Testis (tissue), 3 donors: Measurements from ENCODE around the gene ANKRD33B. TPM values are rescaled to one million over a fixed set of nuclear protein-coding genes. Genes with fewer than 3 reads are reported as not detected.

ENCODE experiments used
- DNase-seq: peaks from one replicate; pipeline ENCODE4 v3.0.0-alpha.2; 2019
- H3K27ac ChIP-seq, 2 donors: fragments of 200-600 bp; sonication (generic); one replicate each; pipeline ENCODE4 v1.5.1; 2019
- H3K27me3 ChIP-seq: fragments of 200-600 bp; sonication (generic); one replicate; pipeline ENCODE4 v1.5.1; 2019
- H3K36me3 ChIP-seq: fragments of 200-600 bp; sonication (generic); one replicate; pipeline ENCODE4 v1.5.1; 2017; ENCODE audit warnings: low read depth; ENCODE audit errors: missing control alignments
- H3K4me1 ChIP-seq: fragments of 200-600 bp; sonication (generic); one replicate; pipeline ENCODE4 v1.5.1; 2019
- H3K4me3 ChIP-seq, 2 donors: fragments of 200-600 bp; sonication (generic); one replicate each; pipeline ENCODE4 v1.5.1; 2017 to 2019
- H3K9me3 ChIP-seq: fragments of 200-600 bp; sonication (generic); one replicate; pipeline ENCODE4 v1.5.1; 2017
- POLR2A ChIP-seq: fragments of 450-650 bp; IDR thresholded peaks from one replicate; pipeline ENCODE4 v1.6.1; 2017; ENCODE audit warnings: antibody characterized with exemption, mild to moderate bottlenecking, moderate library complexity
- WGBS, 2 donors: methylation state at CpG; one replicate each; pipeline ENCODE4 v1.1.5; 2018; 5-methylcytosine and 5-hydroxymethylcytosine counted together
- intact Hi-C: fragments of 100-400 bp; cut with DNase I; formaldehyde crosslinking; loops from one replicate; pipeline ENCODE4 v1.15.1; 2023; ENCODE audit warnings: low total_unique reads
- polyA plus RNA-seq: library from polyadenylated mRNA; stranded (reverse); fragments of 350-450 nt; fragmentation: Illumina TruSeq; extraction: RNeasy Lipid Tissue Mini Kit (QIAGEN cat#74804); gene quantifications from one replicate; pipeline ENCODE4 v1.2.3, GENCODE V29; 2014; ENCODE audit warnings: low read depth, low replicate concordance; ENCODE audit not compliant: insufficient read depth
- total RNA-seq, 2 donors: library from RNA; depleted of rRNA; stranded (reverse); fragments of >200 nt; gene quantifications; one replicate each; pipeline ENCODE4 v1.2.3, GENCODE V29; 2016
- TF ChIP-seq, protein P1 (sequence below), 3 experiments: fragments of 450-650 bp in 2 of 3; fragments of 200-600 bp in 1 of 3; sonication (generic) in 1 of 3; IDR thresholded peaks; one replicate each; pipeline ENCODE4 v1.5.1; 2016 to 2019; ENCODE audit warnings: antibody characterized with exemption in 3 of 3, mild to moderate bottlenecking in 2 of 3, moderate library complexity in 1 of 3

ANKRD33B gene
- total and polyA plus RNA-seq, 3 donors from 2014 or later: 3.7 to 5.8 (median 5.6) TPM

DNA sequence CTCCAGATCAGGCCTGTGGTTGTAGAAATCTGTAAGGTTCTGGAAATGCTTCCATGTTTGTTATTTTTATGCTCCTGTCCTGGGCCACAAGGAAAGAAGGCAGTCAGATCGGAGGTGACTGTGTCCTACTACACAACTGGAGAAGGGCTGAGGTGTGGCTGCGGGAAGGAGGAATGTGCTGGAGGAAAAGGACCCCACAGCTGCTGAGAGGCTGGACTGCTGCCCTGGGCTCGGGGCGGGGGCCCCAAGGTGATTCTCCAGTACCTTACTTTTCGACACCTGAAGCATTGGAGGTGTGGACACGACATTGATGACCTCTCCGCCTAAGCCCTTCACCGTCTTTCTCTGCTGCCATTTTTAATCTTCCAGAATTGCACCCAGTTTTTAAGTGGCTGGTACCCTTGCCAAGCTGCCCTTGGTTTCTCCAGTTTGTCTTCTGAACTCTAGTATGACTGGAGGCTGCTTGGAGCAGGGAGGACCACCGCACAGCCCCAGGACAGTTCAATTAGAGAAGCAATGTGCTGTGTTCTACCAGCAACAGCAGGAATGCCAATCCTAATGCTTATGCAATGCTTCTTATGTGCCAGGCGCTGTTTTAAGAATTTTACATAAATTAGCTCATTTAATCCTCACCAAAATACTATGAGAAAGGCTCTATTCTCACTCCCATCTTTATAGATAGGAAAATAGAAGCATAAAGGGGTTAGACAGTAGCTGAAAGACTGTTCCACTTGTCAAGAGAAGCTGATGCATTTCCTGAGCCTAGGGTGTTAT lies 13.5 kb upstream of the ANKRD33B start:
- no peaks in the 10 kb centered on the region for H3K4me1 ChIP-seq
- WGBS, 2 donors: 81 to 82% methylated on average over 10 of the region's 10 CpGs
- DNase-seq: no peak
- intact Hi-C loops: no loop called here
- no peak overlapping the region for H3K4me3 ChIP-seq
- H3K36me3 ChIP-seq: no peaks in the 10 kb centered on the region
- H3K9me3 ChIP-seq: no peaks in the 10 kb centered on the region
- no peak overlapping the region for H3K27ac ChIP-seq
- TF ChIP-seq, protein P1, sequence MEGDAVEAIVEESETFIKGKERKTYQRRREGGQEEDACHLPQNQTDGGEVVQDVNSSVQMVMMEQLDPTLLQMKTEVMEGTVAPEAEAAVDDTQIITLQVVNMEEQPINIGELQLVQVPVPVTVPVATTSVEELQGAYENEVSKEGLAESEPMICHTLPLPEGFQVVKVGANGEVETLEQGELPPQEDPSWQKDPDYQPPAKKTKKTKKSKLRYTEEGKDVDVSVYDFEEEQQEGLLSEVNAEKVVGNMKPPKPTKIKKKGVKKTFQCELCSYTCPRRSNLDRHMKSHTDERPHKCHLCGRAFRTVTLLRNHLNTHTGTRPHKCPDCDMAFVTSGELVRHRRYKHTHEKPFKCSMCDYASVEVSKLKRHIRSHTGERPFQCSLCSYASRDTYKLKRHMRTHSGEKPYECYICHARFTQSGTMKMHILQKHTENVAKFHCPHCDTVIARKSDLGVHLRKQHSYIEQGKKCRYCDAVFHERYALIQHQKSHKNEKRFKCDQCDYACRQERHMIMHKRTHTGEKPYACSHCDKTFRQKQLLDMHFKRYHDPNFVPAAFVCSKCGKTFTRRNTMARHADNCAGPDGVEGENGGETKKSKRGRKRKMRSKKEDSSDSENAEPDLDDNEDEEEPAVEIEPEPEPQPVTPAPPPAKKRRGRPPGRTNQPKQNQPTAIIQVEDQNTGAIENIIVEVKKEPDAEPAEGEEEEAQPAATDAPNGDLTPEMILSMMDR (IDR thresholded peaks at IDR 0.05): no peak
- TF ChIP-seq POLR2A: no peak
- H3K27me3 ChIP-seq: no peaks in the 10 kb centered on the region

DNA sequence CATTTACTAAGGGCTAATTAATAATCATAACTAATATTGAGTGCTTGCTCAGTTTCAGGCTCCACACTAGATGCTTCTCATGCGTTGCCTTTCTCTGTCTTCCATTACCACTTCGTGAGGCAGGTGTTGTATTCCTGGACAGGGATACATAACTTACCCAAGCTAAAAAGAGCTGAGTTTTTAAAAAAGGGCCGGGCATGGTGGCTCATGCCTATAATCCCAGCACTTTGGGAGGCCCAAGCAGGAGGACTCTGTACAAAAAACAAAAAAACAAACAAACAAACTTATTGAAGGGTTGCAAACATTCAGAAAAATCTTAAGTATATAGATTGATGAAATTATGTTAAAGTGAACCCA lies 12.1 kb upstream of the ANKRD33B start:
- intact Hi-C loops: no loop called here
- WGBS, 2 donors: 76 to 83% methylated on average over 3 of the region's 3 CpGs
- no peaks in the 10 kb centered on the region for H3K4me1 ChIP-seq

GRCh38 chr5:10552183-10553143 lies 11.4 kb upstream of the ANKRD33B start:
- TF ChIP-seq, protein P1 (IDR thresholded peaks at IDR 0.05): no peak
- TF ChIP-seq POLR2A: no peak
- intact Hi-C loops: no loop called here
- Histone ChIP-seq H3K4me3 (no peak overlapping the region), H3K36me3 (no peaks in the 10 kb centered on the region), H3K9me3 (no peaks in the 10 kb centered on the region), H3K4me1 (no peaks in the 10 kb centered on the region), H3K27ac (no peak overlapping the region), H3K27me3 (no peaks in the 10 kb centered on the region)
- DNase-seq: no peak
- 88 to 94% methylated on average over 14 of the region's 14 CpGs for WGBS, 2 donors

More for the DNA sequence above, 12.1 kb upstream of the ANKRD33B start:
- Histone ChIP-seq H3K27me3 (no peaks in the 10 kb centered on the region), H3K4me3 (no peak overlapping the region), H3K9me3 (no peaks in the 10 kb centered on the region), H3K27ac (no peak overlapping the region), H3K36me3 (no peaks in the 10 kb centered on the region)
- DNase-seq: no peak
- TF ChIP-seq POLR2A: no peak
- TF ChIP-seq, protein P1 (IDR thresholded peaks at IDR 0.05): no peak

- H3K36me3 ChIP-seq: no peaks in the 10 kb centered on the region
- TF ChIP-seq POLR2A: no peak
- TF ChIP-seq, protein P1 (IDR thresholded peaks at IDR 0.05): no peak
- no peak for DNase-seq
- no peaks in the 10 kb centered on the region for H3K4me1 ChIP-seq
- intact Hi-C loops: no loop called here
- 88 to 94% methylated on average over 6 to 7 of the region's 7 CpGs for WGBS, 2 donors
- no peaks in the 10 kb centered on the region for H3K27me3 ChIP-seq
- H3K27ac ChIP-seq: no peak overlapping the region
- H3K9me3 ChIP-seq: no peaks in the 10 kb centered on the region
- no peak overlapping the region for H3K4me3 ChIP-seq
These were observed 10.4 kb upstream of the ANKRD33B start for GRCh38 chr5:10553476-10553875.
